ENCODE measurements around the gene REXO4. TPM values are rescaled to one million over a fixed set of nuclear protein-coding genes. Genes with fewer than 3 reads are reported as not detected.

The REXO4 gene
- total and polyA plus RNA-seq, 10 of the 15 experiments (the other 5 are each of a cell fraction or from before 2014, with no cell fraction given): 2.7 to 43.9 (median 30.5) TPM

- TF ChIP-seq REST (IDR thresholded peaks at IDR 0.05; ENCODE audit: low read depth, low read length): no peak
- no peak for TF ChIP-seq CBFB (IDR thresholded peaks at IDR 0.05; ENCODE audit: low read depth)
- TF ChIP-seq WRNIP1 (IDR thresholded peaks at IDR 0.05; ENCODE audit: borderline replicate concordance, low read depth, low read length): no peak
- no peak for TF ChIP-seq TBL1XR1 (IDR thresholded peaks at IDR 0.05; ENCODE audit: low read depth, low read length)
- TF ChIP-seq KDM1A (IDR thresholded peaks at IDR 0.05; ENCODE audit: borderline replicate concordance): no peak
- TF ChIP-seq NFIC (IDR thresholded peaks at IDR 0.05; ENCODE audit: low read depth, low read length): no peak
- no peak for TF ChIP-seq ASH2L (IDR thresholded peaks at IDR 0.05; ENCODE audit: borderline replicate concordance, low read depth)
- TF ChIP-seq CHD2 (IDR thresholded peaks at IDR 0.05; ENCODE audit: borderline replicate concordance, low read depth, low read length): no peak; the same call in 1 of the 2 replicates
- no peak for TF ChIP-seq HDAC6 (IDR thresholded peaks at IDR 0.05; ENCODE audit: unreplicated experiment)
- no peak for TF ChIP-seq E2F4 (IDR thresholded peaks at IDR 0.05; ENCODE audit: low read depth, low read length)
- peak; percentile 90 for TF ChIP-seq ATF2 (IDR thresholded peaks at IDR 0.05; ENCODE audit: low read length)
- TF ChIP-seq, protein P1, sequence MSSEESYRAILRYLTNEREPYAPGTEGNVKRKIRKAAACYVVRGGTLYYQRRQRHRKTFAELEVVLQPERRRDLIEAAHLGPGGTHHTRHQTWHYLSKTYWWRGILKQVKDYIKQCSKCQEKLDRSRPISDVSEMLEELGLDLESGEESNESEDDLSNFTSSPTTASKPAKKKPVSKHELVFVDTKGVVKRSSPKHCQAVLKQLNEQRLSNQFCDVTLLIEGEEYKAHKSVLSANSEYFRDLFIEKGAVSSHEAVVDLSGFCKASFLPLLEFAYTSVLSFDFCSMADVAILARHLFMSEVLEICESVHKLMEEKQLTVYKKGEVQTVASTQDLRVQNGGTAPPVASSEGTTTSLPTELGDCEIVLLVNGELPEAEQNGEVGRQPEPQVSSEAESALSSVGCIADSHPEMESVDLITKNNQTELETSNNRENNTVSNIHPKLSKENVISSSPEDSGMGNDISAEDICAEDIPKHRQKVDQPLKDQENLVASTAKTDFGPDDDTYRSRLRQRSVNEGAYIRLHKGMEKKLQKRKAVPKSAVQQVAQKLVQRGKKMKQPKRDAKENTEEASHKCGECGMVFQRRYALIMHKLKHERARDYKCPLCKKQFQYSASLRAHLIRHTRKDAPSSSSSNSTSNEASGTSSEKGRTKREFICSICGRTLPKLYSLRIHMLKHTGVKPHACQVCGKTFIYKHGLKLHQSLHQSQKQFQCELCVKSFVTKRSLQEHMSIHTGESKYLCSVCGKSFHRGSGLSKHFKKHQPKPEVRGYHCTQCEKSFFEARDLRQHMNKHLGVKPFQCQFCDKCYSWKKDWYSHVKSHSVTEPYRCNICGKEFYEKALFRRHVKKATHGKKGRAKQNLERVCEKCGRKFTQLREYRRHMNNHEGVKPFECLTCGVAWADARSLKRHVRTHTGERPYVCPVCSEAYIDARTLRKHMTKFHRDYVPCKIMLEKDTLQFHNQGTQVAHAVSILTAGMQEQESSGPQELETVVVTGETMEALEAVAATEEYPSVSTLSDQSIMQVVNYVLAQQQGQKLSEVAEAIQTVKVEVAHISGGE (CRISPR knock-in tag; IDR thresholded peaks at IDR 0.05): no peak
- peak; percentile 62 for TF ChIP-seq NR2F1 (conservative IDR thresholded peaks at IDR 0.05)
- TF ChIP-seq PML (IDR thresholded peaks at IDR 0.05; ENCODE audit: low read length): no peak
- no peak for TF ChIP-seq ZNF384 (IDR thresholded peaks at IDR 0.05; ENCODE audit: borderline replicate concordance, low read depth, low read length)
- TF ChIP-seq FOXM1 (IDR thresholded peaks at IDR 0.05; ENCODE audit: low read depth, low read length): no peak
- TF ChIP-seq PAX8 (IDR thresholded peaks at IDR 0.05): no peak
- TF ChIP-seq CEBPZ (IDR thresholded peaks at IDR 0.05; ENCODE audit: low read depth, low read length): no peak
- TF ChIP-seq YBX1 (IDR thresholded peaks at IDR 0.05): no peak
Measured at GRCh38 chr9:133420392-133420827, 2.6 kb upstream of the REXO4 start (continued).

All from GM12878 (cell line).